ENCODE results near the gene TMX2.
"Not testable (repeated sequence)": the region's sequence is repeated elsewhere in the genome, so short reads cannot be mapped to it uniquely, and the experiment has no call there.

The TMX2 gene, protein sequence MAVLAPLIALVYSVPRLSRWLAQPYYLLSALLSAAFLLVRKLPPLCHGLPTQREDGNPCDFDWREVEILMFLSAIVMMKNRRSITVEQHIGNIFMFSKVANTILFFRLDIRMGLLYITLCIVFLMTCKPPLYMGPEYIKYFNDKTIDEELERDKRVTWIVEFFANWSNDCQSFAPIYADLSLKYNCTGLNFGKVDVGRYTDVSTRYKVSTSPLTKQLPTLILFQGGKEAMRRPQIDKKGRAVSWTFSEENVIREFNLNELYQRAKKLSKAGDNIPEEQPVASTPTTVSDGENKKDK

DNA sequence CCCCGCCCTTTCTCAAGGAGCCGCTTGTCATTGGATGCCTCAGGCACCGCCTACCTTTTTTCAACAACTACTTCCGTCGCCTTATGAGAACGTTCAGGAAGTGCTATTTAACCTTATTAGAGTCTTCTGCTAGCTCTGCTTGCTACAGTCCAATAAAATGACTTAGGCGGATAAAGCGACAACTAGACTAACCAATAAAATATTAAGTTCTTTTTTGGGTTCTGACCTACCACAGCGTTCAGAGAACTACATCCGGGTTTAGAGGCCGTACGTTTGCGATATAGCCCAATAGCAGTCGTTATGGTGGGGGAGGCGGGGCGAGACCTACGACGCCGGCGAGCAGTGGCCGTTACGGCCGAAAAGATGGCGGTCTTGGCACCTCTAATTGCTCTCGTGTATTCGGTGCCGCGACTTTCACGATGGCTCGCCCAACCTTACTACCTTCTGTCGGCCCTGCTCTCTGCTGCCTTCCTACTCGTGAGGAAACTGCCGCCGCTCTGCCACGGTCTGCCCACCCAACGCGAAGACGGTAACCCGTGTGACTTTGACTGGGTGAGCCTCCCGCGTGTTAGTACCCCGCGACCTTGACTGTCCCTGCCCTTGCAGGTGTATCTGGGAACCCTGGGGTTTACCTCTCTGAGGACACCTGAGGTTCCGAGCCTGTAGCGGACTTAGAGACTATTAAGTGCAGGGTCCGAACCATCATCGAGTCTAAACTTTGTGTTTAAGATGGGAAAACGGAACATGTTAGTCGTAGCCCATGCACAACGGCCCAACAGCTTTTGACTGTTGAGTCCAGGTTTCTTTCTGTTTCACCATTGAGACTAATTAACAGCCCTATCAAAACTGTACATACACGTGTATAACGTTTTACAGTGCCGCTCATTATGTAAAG is at the start of gene TMX2:
Gene TMX2, plus strand, starts transcription at position 338 of the 895 bp plus-strand sequence. Its CDS starts 26 bp downstream, at position 364.
- peak; percentile 99 for FAIRE-seq

- no peak for FAIRE-seq
Measured at GRCh38 chr11:57662893-57663292, 49.5 kb upstream of the TMX2 start.

- no peak for FAIRE-seq
Measured at GRCh38 chr11:57663975-57664374, 48.4 kb upstream of the TMX2 start.

GRCh38 chr11:57667117-57667735 is 45.2 kb upstream of the TMX2 start:
- peak; percentile 92 for FAIRE-seq

DNA sequence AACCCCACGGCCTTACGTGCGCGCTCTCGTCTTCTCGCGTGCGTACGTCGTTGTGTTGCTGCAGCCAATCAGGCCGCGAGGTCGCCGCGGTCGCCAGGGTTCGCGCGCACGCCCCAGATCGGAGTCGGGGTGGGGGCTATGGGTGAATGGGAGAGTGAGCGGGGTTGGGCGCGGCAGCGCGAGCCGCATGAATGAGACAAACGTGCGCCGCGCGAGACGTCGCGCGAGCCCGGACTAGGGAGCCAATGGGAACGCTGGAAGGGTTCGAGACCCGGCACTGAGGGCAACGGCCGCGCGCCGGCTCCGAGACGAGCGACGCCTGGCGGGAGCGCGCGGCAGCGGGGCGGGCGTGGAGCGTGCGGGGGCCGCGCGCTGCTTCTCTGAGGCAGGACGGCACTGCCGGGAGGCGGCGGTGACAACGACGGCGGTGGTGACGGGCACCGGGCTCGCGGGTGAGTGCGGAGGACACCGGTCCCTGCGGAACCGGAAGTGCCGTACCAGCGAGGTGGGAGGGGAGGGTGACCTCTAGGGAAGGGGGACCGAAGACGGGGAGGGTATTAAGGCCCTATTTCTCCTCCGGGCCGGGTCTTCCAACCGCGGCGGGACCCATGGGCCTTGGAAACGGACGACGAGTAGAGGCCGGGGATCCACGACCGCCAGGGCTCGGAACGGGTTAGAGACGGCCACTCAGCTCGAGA is 44.5 kb upstream of the TMX2 start, which contains the start of gene ZDHHC5:
Gene ZDHHC5, plus strand, starts transcription at position 379 of the 698 bp plus-strand sequence. CDS start 4,977 bp downstream, outside the sequence.
- peak; percentile 86 for FAIRE-seq

DNA sequence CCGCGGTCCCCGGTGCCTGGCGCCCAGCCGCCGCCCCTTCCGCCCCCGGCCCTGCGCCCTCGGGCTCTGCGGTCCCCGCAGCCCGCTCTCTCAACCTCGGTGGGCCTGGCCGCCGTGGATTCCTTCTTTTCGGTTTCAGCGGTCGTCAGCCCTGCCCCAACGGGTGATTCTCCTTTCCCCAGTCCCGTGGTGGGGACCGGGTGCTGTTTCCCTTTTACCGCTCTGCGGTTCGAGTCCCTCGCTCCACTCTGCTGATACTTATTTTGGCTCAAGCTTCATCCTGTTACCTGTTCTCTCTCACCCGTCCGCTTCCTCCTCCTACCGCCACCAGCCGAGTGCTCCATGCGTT is 44.0 kb upstream of the TMX2 start:
- no peak for FAIRE-seq

DNA sequence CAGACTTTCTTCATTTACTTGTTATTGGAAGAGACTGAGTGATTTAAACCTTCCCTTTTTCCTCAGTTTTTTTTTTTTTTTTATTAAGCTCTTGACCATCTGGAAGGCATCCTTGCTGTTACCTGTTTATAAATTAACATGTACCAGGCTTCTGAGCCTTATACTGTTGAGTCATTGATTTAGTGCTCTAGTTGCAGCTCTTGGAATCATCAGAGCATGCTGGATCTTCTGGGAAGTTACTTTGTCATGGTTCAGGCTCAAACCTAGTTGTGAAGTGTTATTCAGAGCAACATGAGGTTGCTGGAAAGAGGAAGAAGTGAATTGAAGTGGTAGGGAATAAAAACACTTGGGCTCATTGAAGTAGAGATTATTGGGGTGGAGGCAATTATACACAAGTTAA is 38.1 kb upstream of the TMX2 start:
- FAIRE-seq: no peak

DNA sequence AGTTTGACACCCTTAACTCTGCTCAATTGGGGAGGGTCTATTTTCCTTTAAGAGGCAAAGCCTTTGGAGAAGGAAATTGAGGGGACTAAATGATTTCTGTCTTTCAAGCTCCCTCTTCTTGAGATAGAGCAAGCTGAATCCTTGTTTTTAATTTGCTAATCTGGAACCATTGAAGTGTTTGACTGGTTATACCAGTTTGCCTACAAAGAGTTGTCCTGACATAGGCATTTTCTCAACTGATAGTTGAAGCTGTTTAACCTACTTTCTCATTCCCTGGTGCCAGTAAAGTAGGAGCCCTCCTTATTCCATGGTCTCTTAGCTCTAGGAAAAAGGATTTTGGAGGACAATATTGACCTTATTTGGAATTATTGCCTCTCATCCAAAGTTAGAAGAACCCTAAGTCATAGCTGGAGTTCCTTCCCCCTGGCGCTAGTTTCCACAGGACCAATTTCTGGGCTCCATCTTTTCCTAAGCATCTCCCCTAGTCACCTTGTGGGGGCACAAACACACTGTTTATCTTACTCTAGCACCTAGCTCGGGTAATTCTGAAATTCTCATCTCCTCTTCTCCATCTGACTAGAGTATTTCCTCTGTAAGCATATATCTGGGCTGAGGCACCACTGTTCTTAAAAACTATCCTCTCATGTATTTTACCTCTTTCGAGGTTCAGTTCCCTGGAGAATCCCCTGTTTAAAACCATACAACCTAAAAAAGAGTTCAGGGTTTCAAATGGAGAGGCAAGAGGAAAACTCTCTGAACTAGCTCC is 37.0 kb upstream of the TMX2 start:
- no peak for FAIRE-seq

DNA sequence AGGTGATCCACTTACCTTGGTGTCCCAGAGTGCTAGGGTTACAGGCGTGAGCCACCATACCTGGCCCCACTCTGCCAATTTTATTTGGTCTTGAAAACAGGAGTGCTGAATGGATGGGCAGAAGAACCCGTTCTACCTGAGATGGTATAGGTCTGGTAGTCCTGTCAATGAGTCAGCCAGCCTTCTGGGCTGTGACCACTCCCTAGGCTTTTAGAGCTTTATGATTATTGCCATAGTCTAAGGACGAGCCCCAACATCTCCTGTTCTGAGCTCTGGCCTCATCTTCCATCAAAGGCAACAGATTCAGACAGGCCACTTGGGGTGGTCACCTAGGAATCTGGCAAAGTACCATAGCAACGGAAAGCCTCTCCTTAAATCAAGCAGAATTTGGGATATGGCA is 33.0 kb upstream of the TMX2 start:
- no peak for FAIRE-seq

DNA sequence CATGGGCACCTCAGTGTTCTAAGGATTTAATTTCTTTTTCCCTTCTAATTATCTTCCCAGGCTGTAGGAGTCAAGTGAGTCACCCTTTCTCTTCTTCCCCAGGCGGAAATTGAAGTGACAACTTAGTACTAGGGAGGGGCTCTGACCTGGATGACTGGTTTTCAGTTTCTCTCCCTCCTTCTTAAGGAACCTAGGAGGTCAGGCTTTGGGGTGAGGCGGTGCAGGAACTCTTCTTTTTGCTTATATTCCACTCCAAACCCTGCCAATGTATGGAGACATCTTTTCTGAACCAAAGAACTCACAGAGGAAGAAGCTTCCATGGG is 31.9 kb upstream of the TMX2 start:
- FAIRE-seq: no peak

DNA sequence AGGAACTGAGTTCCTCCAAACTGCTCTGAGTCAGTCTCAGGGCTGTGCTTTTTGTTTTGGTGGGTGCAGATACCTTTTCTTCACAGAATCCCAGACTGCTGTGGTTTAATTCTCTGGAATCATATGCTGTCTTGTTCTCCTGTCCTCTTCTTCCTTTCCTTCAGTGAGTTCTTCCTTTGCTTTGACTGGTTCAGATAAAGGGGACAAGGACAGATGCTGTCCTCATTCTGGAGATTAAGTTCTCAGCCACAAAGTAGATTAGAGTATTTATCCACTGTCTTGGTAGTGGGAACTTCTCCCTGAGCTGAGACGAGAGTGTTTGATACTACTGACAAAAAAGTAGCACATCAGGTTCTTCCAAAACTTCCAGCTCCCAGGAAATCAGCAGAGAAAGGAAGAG is 31.2 kb upstream of the TMX2 start:
- FAIRE-seq: no peak

GRCh38 chr11:57690474-57690873 is 21.9 kb upstream of the TMX2 start:
- not testable (repeated sequence) for FAIRE-seq

- FAIRE-seq: no peak
Measured at GRCh38 chr11:57698843-57699365, 13.5 kb upstream of the TMX2 start.

DNA sequence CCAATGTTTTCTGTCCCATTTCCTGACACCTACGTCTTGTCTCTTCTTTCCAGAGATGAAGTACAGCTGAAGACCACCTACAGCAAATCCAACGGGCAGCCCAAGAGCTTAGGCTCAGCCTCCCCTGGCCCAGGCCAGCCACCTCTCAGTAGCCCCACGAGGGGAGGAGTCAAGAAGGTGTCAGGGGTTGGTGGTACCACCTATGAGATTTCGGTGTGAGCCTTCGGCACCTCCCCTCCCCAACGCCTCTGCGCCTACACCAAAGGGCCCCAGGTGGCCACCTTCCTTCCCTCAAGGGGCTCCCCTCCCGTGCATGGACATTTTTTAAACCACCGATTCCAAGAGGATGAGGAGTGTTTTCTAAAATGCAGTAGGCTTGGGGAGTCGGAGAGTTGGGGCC is 12.6 kb upstream of the TMX2 start:
- no peak for FAIRE-seq

DNA sequence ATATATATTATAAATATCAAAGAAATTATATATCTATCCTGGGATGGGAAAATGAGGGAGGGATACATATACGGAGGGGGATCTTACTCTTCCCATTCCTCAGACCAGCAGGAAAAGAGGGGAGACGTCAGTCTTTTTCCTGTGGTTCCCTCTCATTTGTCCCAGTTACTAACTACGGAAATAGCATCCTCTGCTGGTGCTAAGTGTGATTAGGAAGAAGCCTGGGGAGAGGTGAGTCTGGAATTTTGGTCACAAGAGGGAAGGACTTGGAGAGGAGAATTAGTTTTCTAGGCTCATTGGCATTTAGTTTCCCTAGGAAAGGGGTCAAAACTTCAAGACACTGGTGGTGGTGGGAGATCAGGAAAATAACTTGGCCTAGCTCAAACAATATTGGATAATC is 12.0 kb upstream of the TMX2 start:
- no peak for FAIRE-seq

GRCh38 chr11:57703341-57703740 is 9.1 kb upstream of the TMX2 start:
- FAIRE-seq: no peak

DNA sequence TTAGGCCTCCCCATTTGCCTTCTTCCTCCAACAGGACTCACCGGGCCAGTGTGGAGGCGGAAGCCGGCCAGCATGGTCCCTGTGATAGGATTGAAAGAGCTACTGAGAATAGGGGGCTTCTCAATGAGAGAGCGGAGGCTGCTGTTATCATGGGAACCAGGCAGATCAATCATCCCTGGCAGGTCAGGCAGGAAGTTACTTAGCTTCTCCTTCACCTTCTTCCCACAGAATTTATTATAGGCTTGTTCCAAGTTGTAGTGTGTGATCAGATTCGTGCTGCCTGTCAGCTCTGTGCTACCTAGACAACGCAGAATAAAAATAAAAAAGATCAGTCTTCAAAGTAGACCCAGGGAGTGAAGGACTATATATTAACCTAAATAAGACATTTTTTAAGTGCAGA is 7.5 kb upstream of the TMX2 start:
- FAIRE-seq: no peak

DNA sequence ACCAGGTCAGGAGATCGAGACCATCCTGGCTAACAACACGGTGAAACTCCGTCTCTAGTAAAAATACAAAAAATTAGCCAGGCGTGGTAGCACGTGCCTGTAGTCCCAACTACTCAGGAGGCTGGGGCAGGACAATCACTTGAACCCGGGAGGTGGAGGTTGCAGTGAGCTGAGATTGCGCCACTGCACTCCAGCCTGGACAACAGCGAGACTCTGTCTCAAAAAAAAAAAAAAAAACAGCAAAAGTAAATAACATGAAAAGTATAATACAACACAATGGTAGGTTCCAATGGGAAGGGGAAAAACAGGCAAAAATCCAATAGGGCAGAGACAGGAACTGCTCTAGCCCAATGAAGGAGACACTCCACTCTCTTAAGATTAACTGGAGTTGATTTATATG is 7.0 kb upstream of the TMX2 start:
- not testable (repeated sequence) for FAIRE-seq

DNA sequence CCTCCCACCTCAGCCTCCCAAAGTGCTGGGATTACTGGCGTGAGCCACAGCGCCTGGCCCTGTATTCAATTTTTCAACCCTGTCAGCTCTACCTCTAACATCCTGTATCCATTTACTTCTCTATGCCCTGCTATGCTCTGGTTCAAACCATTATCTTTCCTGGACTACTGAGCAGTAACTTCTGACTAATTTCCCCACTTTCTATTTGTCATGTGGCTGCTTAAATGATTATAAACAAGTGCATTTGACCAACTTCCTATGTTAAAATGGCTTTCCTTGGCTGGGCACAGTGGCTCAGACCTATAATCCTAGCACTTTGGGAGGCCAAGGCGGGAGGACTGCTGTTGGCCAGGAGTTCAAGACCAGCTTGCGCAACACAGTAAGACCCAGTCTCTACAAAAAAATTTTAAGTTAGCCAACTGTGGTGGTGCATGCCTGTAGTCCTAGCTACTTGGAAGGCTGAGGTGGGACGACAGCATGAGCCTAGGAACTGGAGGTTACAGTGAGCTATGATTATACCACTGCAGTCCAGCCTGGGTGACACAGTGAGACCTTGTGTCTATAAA is 2.5 kb upstream of the TMX2 start:
- no peak for FAIRE-seq

- no peak for FAIRE-seq
Measured at GRCh38 chr11:57711414-57712255, 758 bp upstream of the TMX2 start, which contains the start of gene MED19. MED19 (minus strand) TSS chr11:57712215; CDS start chr11:57712179, 36 bp downstream.

DNA sequence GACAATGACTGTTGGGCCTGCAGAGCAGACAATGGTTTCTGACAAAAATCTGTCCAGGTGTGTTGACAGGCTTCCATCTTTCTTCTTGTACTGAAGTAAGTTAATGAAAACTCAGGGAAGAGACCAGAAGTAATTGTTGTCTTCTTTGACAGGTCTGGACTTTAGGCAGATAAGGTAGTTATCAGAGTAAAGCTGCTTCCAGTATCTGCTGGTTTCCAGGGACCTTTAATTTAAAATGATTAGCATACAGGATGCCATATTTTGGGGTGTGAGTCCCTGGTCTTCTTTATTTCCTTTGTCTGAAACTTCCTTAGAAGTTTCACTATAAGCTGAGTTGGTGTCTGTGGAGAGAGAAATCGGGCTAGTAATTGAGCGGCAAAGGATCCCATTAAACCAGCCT is 1.4 kb downstream of the TMX2 start:
- FAIRE-seq: no peak
